NCI-H748 (cell line): ENCODE measurements around the gene CCDC85C.

Experiments used
- DNase-seq: peaks from one replicate; lab custom pipeline; 2025; ENCODE audit not compliant: unreplicated experiment; lab: John Stamatoyannopoulos, UW

Gene CCDC85C

GRCh38 chr14:99590746-99591555 is 13.1 kb downstream of the CCDC85C start:
- DNase-seq, result peak; percentile 52

DNA sequence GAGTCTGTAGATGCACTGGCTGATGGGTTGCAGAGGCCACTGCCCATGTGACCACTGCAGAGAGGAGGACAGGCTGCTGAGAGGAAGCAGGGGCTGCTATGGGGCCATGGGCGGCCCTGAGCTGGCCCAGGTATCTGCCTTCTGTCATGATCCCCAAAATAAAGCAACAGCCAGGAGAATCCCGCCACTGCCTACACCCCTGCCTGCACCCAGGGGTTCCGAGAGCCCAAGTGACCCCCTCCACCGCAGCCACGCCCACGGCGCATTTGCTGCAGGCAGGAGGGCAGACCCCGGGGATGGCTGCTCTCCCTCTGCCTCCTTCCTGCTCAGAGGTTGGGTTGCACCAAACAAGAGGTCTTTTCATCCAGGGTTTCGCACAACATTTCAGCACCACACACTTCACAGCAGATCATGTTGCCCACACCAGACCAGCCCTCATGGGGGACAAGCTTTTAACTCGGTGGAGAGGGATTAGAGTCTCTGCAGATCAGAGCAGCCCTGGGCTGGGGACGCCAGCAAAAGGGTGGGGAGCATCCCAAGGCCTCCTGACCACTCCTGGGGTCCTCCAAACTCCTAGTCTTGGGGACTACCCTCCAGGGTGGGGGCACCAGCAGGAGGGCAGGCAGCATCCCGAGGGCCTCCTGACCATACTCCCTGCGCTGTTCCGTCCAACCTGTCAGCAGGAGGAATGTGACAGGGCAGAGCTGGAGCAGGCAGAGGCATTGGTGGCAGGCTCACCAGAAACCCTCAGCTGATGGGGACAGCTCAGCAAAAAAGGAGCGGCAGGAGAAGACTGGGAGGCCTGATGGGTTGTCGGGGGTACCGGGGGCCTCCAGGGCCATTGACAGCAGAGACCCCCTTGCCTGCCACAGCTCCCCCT is 14.1 kb downstream of the CCDC85C start:
- DNase-seq, result no peak

DNA sequence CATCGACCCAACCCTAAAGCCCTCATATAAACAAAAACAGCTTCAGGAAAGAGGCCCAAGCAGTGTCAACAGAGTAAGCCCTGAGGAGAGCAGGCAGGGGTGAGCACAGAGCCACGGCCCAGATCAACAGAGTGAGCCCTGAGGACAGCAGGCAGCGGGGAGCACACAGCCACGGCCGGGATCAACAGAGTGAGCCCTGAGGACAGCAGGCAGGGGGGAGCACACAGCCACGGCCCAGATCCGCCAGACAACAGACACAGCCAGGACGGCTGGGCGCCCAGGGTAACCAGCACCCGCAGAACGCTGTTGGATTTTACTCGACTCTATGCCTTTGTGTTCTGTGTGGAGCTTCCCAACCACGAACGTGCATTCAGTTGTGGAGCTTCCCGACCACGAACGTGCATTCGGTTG is 15.0 kb downstream of the CCDC85C start:
- DNase-seq, result no peak

- no peak for DNase-seq
Measured at GRCh38 chr14:99587460-99588278, 16.3 kb downstream of the CCDC85C start.

GRCh38 chr14:99586761-99587459 is 17.1 kb downstream of the CCDC85C start:
- no peak for DNase-seq

GRCh38 chr14:99586054-99586760 is 17.8 kb downstream of the CCDC85C start:
- no peak for DNase-seq

DNA sequence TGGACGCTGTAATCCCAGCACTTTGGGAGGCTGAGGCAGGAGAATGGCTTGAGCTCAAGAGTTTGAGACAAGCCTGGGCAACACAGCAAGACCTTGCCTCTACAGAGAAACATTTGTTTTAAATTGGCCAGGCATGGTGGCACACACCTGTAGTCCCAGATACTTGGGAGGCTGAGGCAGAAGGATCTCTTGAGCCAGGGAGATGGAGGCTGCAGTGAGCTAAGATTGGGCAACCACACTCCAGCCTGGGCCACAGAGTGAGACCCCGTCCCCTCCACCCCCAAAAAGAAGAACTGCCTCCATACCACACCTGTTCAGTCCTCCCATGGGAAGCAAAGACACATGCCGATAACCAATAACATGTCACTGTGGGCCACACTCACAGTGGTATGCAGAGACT is 19.2 kb downstream of the CCDC85C start:
- DNase-seq, result no peak

DNA sequence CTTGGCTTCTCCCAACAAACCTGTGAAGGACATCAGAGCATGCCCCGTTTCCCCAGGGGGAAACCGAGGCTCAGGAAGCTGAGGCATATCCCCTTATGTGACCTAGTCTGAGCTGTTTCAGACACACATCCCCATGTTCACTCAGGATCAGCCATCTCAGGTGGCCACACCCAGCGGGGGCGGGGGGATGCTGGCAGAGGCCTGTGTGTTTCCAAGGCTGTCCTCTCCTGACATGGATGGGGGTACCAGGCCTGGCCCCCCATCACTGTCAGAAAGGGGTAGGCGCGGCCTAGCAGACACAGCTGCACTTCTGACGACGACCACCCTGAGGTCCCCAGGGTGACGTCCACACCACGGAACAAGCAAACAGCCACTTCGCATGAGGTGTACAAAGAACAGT is 22.1 kb downstream of the CCDC85C start:
- DNase-seq, result no peak

DNA sequence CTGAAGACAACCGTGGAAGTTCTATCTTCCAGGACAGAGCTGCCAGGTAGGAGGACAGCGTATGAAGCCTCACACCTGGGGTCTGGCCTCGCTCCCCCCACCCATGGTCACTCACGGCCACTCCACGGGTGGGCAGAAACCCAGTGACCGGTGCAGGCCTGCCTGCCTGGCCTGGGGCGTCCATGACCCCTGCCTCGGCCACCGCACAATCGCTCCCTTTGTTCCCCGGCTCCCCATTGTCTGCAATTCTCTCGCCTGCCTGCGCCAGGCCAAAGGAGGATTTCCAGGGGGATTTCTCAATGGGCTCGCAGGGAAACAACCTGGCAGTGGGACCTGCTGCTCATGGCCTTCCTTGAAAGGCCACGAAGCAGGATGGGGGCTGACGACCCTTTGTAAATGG is 22.6 kb downstream of the CCDC85C start:
- no peak for DNase-seq

DNA sequence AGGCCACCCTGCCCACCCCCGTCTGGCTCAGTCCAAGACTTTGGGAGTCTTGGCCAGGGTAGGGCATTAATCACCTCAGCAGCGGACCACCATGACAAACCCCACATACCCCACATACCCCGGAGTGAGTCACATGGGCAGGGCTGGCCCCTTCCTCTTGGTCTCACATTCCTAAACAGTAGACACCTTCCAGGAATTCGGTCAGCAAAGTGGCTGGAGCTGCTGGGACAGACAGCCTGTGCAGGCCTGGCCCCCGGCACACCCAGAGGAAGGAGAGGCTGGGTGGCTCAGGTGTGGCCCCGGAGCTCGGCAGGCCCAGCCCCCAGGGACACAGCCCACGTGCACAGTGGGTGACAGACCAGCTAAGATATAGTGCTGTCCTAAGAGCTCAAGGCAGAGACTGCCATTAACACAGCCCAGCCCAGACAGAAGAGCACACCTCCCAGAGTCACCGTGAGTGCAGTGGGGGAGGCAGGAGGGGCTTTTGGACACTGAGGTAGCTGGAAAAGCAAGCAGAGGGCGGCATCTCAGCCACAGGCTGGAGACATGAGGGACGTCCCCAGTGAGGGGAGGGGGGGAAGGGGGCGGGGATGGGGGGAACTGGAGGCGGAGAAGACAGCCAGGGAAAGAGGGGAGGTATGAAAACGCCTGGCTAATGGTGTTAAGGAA is 24.0 kb downstream of the CCDC85C start:
- no peak for DNase-seq

- no peak for DNase-seq
Measured at GRCh38 chr14:99579120-99579836, 24.7 kb downstream of the CCDC85C start.

DNA sequence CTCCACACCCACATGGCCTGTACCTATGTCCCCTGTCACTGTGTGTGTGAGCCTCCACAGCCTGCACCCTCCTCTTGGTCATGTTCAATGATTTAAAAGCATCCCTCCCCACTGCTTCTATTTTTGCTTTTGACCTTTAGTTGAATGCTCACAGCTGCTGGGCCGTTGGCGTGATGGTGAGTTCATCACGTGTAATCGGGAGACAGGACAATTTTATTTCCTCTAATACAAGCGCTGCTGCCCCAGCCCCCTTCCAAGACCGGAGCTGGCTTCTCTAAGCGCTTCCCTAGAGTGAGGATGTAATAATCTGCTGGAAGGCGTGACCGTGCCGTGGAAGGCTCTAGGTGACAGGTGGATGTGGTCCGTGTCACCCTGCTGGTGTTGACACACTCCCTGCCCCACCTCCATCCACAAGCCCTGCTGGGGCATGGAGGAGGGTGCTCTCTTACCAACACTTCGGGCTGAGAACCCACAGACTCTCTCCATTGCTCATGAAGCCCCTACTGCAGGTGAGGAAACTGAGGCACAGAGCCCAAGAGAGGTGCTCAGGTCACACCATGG is 25.4 kb downstream of the CCDC85C start:
- DNase-seq, result no peak

- no peak for DNase-seq
Measured at GRCh38 chr14:99576761-99577705, 27.0 kb downstream of the CCDC85C start.

DNA sequence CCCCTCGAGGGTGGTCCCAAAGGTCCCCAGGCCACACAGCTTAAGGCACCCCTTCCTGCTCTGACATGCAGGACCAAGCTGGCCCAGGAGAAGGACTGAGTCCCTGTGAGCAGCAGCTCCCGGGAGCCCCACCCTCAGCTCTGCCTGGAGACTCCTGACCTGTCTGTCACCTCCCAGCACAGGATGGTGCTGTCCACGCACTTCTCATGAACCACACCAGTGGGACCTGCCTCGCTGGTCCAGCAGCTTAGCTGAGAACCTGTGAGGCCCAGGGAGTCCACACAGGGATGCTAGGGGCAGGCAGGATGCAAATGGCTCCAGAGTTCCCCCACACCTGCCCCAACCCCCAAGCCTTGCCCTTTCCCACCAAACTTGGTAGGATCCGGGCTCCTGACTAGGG is 27.7 kb downstream of the CCDC85C start:
- DNase-seq, result no peak

- DNase-seq, result no peak
Measured at GRCh38 chr14:99575043-99576023, 28.7 kb downstream of the CCDC85C start.
